Panc1 (cell line): ENCODE results near the gene CLEC16A.

Experiments
- CTCF ChIP-seq: fragments of 450-650 bp; IDR thresholded peaks from 2 replicates; pipeline ENCODE4 v1.5.1; 2017; ENCODE audit warnings: mild to moderate bottlenecking
- POLR2AphosphoS5 ChIP-seq: IDR thresholded peaks from 2 replicates; pipeline ENCODE4 v1.6.1; 2012; ENCODE audit warnings: mild to moderate bottlenecking, low read depth, low read length, moderate library complexity
- REST ChIP-seq, 2 experiments: IDR thresholded peaks; 2 replicates each; pipeline ENCODE4 v1.6.1; 2011 to 2012; ENCODE audit warnings: low read depth in 2 of 2, control low read depth in 1 of 2, low read length in 1 of 2, mild to moderate bottlenecking in 1 of 2, moderate library complexity in 1 of 2; ENCODE audit not compliant: insufficient read depth in 1 of 2

- no peak for TF ChIP-seq REST (IDR thresholded peaks at IDR 0.05; ENCODE audit: insufficient read depth in 1 of 2, low read depth in 2 of 2, low read length in 1 of 2)
- no peak for TF ChIP-seq CTCF
- TF ChIP-seq POLR2AphosphoS5, result no peak
Observed at GRCh38 chr16:11151885-11152629, 207.7 kb downstream of the CLEC16A start.
